HepG2 (cell line): ENCODE measurements around the gene ADAM8.

ENCODE experiments used
- ATF3 ChIP-seq: sonication (generic); formaldehyde crosslinking; IDR thresholded peaks from 2 replicates; pipeline ENCODE4 v1.4.0; 2020; ENCODE audit warnings: missing genetic modification reagents
- CTCF ChIP-seq: sonication (generic); formaldehyde crosslinking; IDR thresholded peaks from 2 replicates; pipeline ENCODE4 v1.5.0; 2020; ENCODE audit warnings: mild to moderate bottlenecking, missing genetic modification reagents, moderate library complexity
- ETV6 ChIP-seq: sonication (generic); formaldehyde crosslinking; conservative IDR thresholded peaks from 2 replicates; pipeline ENCODE4 v1.4.0; 2020; ENCODE audit warnings: missing genetic modification reagents
- NFYB ChIP-seq: sonication (generic); formaldehyde crosslinking; IDR thresholded peaks from 2 replicates; pipeline ENCODE4 v1.4.0; 2020; ENCODE audit warnings: missing genetic modification reagents
- SNAPC5 ChIP-seq: sonication (generic); formaldehyde crosslinking; IDR thresholded peaks from 2 replicates; pipeline ENCODE4 v1.8.1; 2023; ENCODE audit warnings: mild to moderate bottlenecking, missing genetic modification reagents, borderline replicate concordance
- TGIF2 ChIP-seq: IDR thresholded peaks from 2 replicates; pipeline ENCODE4 v1.6.1; 2016; ENCODE audit warnings: control low read depth, missing compliant biosample characterization
- ZHX2 ChIP-seq, 2 experiments: sonication (generic) in 1 of 2; formaldehyde crosslinking in 1 of 2; IDR thresholded peaks; 2 replicates each; pipeline versions ENCODE4 v1.6.1 to v1.9.0; 2014 to 2022; ENCODE audit warnings: antibody characterized with exemption in 1 of 2, borderline replicate concordance in 1 of 2, inconsistent platforms in 1 of 2, low read depth in 1 of 2, missing genetic modification reagents in 1 of 2

GRCh38 chr10:133217800-133218589 is 58.7 kb downstream of the ADAM8 start:
- no peak for TF ChIP-seq SNAPC5
- TF ChIP-seq ATF3: no peak
- TF ChIP-seq TGIF2 (CRISPR knock-in tag): no peak
- TF ChIP-seq NFYB (CRISPR knock-in tag): no peak
- no peak for TF ChIP-seq ETV6 (CRISPR knock-in tag)
- no peak for TF ChIP-seq ZHX2 (IDR thresholded peaks at IDR 0.05; ENCODE audit: low read depth)
- no peak for TF ChIP-seq ZHX2 (CRISPR knock-in tag; IDR thresholded peaks at IDR 0.05; ENCODE audit: borderline replicate concordance)
- TF ChIP-seq CTCF (CRISPR knock-in tag): no peak
